ENCODE measurements around the gene DGKH.

GRCh38 chr13:42107421-42107820 is 59.0 kb downstream of the DGKH start:
- TF ChIP-seq, protein P1, sequence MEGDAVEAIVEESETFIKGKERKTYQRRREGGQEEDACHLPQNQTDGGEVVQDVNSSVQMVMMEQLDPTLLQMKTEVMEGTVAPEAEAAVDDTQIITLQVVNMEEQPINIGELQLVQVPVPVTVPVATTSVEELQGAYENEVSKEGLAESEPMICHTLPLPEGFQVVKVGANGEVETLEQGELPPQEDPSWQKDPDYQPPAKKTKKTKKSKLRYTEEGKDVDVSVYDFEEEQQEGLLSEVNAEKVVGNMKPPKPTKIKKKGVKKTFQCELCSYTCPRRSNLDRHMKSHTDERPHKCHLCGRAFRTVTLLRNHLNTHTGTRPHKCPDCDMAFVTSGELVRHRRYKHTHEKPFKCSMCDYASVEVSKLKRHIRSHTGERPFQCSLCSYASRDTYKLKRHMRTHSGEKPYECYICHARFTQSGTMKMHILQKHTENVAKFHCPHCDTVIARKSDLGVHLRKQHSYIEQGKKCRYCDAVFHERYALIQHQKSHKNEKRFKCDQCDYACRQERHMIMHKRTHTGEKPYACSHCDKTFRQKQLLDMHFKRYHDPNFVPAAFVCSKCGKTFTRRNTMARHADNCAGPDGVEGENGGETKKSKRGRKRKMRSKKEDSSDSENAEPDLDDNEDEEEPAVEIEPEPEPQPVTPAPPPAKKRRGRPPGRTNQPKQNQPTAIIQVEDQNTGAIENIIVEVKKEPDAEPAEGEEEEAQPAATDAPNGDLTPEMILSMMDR (IDR thresholded peaks at IDR 0.05), result no peak
- TF ChIP-seq POLR2A (IDR thresholded peaks at IDR 0.05; ENCODE audit: low read depth) (no peak), EP300 (IDR thresholded peaks at IDR 0.05) (no peak)

All from esophagus muscularis mucosa (tissue), 4 donors.